HepG2 (cell line): ENCODE measurements around the gene KCNJ4. TPM values are rescaled to one million over a fixed set of nuclear protein-coding genes. Genes with fewer than 3 reads are reported as not detected.
A peak's percentile ranks its signal among the peaks of the same experiment; 100 is the strongest.

Source experiments
- CEBPG ChIP-seq: IDR thresholded peaks from 2 replicates; pipeline ENCODE4 v1.6.1; 2016
- FIP1L1 ChIP-seq: fragments of 200-400 bp; formaldehyde crosslinking; IDR thresholded peaks from 2 replicates; pipeline ENCODE4 v1.6.1; 2018; ENCODE audit warnings: low read depth, mild to moderate bottlenecking, low read length, moderate library complexity, borderline replicate concordance; ENCODE audit not compliant: insufficient read depth
- HINFP ChIP-seq: sonication (generic); formaldehyde crosslinking; IDR thresholded peaks from 2 replicates; pipeline ENCODE4 v1.4.0; 2020; ENCODE audit warnings: low read depth, mild to moderate bottlenecking, missing genetic modification reagents
- MATR3 ChIP-seq: sonication (generic); formaldehyde crosslinking; IDR thresholded peaks from 2 replicates; pipeline ENCODE4 v1.4.0; 2020; ENCODE audit warnings: missing genetic modification reagents
- MED8 ChIP-seq: sonication (generic); formaldehyde crosslinking; IDR thresholded peaks from 2 replicates; pipeline ENCODE4 v1.8.1; 2023; ENCODE audit warnings: mild to moderate bottlenecking, missing genetic modification reagents; ENCODE audit not compliant: insufficient replicate concordance
- NONO ChIP-seq, 2 experiments: fragments of 450-650 bp in 1 of 2; sonication (generic) in 1 of 2; formaldehyde crosslinking in 1 of 2; IDR thresholded peaks in 1 of 2; conservative IDR thresholded peaks in 1 of 2; 2 replicates each; pipeline versions ENCODE4 v1.6.1 to v1.8.0; 2017 to 2022; ENCODE audit warnings: mild to moderate bottlenecking in 1 of 2, missing genetic modification reagents in 1 of 2, moderate library complexity in 1 of 2
- REXO4 ChIP-seq: sonication (generic); formaldehyde crosslinking; IDR thresholded peaks from 2 replicates; pipeline ENCODE4 v1.8.0; 2022; ENCODE audit warnings: missing genetic modification reagents, mild to moderate bottlenecking, borderline replicate concordance
- SATB2 ChIP-seq: sonication (generic); formaldehyde crosslinking; IDR thresholded peaks from 2 replicates; pipeline ENCODE4 v1.5.0; 2020; ENCODE audit warnings: missing genetic modification reagents
- SNAPC2 ChIP-seq: sonication (generic); formaldehyde crosslinking; IDR thresholded peaks from 2 replicates; pipeline ENCODE4 v1.8.1; 2022; ENCODE audit warnings: mild to moderate bottlenecking, missing genetic modification reagents
- ZFP36L1 ChIP-seq: sonication (generic); formaldehyde crosslinking; IDR thresholded peaks from 2 replicates; pipeline ENCODE4 v1.8.0; 2022; ENCODE audit warnings: mild to moderate bottlenecking, missing genetic modification reagents, moderate library complexity
- ZNF260 ChIP-seq: sonication (generic); formaldehyde crosslinking; IDR thresholded peaks from 2 replicates; pipeline ENCODE4 v1.4.0; 2020; ENCODE audit warnings: missing genetic modification reagents, low read depth, mild to moderate bottlenecking, borderline replicate concordance
- ZNF292 ChIP-seq: sonication (generic); formaldehyde crosslinking; IDR thresholded peaks from 2 replicates; pipeline ENCODE4 v1.8.1; 2022; ENCODE audit warnings: mild to moderate bottlenecking, low read depth, missing genetic modification reagents, borderline replicate concordance
- polyA plus RNA-seq, 8 experiments: library from polyadenylated mRNA; depleted of rRNA in 3 of 8; stranded (reverse) in 7 of 8; unstranded in 1 of 8; fragments of >200 nt; fragmentation: Illumina TruSeq in 4 of 8; extraction: Trizol in 4 of 8; gene quantifications; 2 replicates each; pipeline versions ENCODE4 v1.2.1 to v1.2.3, GENCODE V29; 2011 to 2016; ENCODE audit warnings: low read depth in 4 of 8, missing spikeins in 1 of 8, mixed read lengths in 1 of 8; ENCODE audit not compliant: insufficient read depth in 1 of 8
- total RNA-seq, 5 experiments: library from RNA; depleted of rRNA; stranded (reverse); fragments of >200 nt; fragmentation: Illumina TruSeq; extraction: Trizol; gene quantifications; 2 replicates each; pipeline ENCODE4 v1.2.3, GENCODE V29; 2016; ENCODE audit warnings: low read depth in 1 of 5
- TF ChIP-seq, protein P1 (sequence below): IDR thresholded peaks from 2 replicates; pipeline ENCODE4 v1.6.1; 2018; ENCODE audit warnings: missing genetic modification reagents, mild to moderate bottlenecking, missing compliant biosample characterization
- TF ChIP-seq, protein P2 (sequence below): sonication (generic); formaldehyde crosslinking; IDR thresholded peaks from 2 replicates; pipeline ENCODE4 v1.5.1; 2020; ENCODE audit warnings: missing genetic modification reagents, mild to moderate bottlenecking, borderline replicate concordance
- TF ChIP-seq, protein P3 (sequence below): sonication (generic); formaldehyde crosslinking; IDR thresholded peaks from one replicate; pipeline ENCODE4 v1.5.1; 2020; ENCODE audit warnings: mild to moderate bottlenecking, missing genetic modification reagents; ENCODE audit errors: not compliant biosample characterization

The KCNJ4 gene
- total and polyA plus RNA-seq, 2 of the 13 experiments (the other 11 are each of a cell fraction or from before 2014, with no cell fraction given): not detected

DNA sequence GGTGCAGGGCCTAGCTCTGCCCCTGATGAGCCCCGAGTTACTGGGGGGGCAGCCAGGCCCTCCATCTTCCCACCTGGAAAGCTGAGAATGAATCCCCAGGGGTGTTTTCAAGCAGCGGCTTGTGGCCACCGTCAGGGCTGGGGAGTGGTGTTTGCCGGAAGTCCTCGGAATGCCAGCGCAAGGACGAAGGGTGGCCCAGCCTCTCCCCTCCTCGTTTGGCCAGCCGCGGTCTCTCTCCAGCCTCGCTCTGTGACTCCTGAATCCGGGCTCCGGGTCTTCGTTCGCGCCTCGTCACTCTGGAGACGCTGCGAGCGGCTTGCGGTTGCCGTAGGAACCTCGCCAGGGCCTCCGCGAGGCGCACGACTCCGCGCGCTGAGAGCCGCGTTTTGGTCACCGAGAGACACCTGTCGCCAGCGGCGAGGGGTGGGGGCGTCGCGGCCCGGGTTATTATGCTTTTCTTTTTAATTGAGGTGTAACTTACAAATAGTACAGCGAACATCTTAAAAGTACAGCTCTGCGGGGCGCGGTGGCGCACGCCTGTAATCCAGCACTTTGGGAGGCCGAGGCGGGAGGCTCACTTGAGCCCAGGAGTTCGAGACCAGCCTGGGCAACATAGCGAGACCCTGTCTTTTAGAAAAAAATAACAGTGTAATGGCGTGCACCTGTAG, 6.5 kb upstream of the KCNJ4 start (continued):
- TF ChIP-seq, protein P1, sequence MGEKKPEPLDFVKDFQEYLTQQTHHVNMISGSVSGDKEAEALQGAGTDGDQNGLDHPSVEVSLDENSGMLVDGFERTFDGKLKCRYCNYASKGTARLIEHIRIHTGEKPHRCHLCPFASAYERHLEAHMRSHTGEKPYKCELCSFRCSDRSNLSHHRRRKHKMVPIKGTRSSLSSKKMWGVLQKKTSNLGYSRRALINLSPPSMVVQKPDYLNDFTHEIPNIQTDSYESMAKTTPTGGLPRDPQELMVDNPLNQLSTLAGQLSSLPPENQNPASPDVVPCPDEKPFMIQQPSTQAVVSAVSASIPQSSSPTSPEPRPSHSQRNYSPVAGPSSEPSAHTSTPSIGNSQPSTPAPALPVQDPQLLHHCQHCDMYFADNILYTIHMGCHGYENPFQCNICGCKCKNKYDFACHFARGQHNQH (CRISPR knock-in tag): peak; percentile 65; the same call in 1 of the 2 replicates
- TF ChIP-seq, protein P2, sequence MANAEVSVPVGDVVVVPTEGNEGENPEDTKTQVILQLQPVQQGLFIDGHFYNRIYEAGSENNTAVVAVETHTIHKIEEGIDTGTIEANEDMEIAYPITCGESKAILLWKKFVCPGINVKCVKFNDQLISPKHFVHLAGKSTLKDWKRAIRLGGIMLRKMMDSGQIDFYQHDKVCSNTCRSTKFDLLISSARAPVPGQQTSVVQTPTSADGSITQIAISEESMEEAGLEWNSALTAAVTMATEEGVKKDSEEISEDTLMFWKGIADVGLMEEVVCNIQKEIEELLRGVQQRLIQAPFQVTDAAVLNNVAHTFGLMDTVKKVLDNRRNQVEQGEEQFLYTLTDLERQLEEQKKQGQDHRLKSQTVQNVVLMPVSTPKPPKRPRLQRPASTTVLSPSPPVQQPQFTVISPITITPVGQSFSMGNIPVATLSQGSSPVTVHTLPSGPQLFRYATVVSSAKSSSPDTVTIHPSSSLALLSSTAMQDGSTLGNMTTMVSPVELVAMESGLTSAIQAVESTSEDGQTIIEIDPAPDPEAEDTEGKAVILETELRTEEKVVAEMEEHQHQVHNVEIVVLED (CRISPR knock-in tag): no peak; the same call in 1 of the 2 replicates
- no peak for TF ChIP-seq ZFP36L1 (CRISPR knock-in tag)
- no peak for TF ChIP-seq HINFP (CRISPR knock-in tag)
- no peak for TF ChIP-seq SNAPC2
- no peak for TF ChIP-seq MED8
- TF ChIP-seq NONO (IDR thresholded peaks at IDR 0.05): no peak
- no peak for TF ChIP-seq NONO (CRISPR knock-in tag; conservative IDR thresholded peaks at IDR 0.05)
- TF ChIP-seq ZNF260 (CRISPR knock-in tag): no peak
- TF ChIP-seq FIP1L1: no peak
- TF ChIP-seq, protein P3, sequence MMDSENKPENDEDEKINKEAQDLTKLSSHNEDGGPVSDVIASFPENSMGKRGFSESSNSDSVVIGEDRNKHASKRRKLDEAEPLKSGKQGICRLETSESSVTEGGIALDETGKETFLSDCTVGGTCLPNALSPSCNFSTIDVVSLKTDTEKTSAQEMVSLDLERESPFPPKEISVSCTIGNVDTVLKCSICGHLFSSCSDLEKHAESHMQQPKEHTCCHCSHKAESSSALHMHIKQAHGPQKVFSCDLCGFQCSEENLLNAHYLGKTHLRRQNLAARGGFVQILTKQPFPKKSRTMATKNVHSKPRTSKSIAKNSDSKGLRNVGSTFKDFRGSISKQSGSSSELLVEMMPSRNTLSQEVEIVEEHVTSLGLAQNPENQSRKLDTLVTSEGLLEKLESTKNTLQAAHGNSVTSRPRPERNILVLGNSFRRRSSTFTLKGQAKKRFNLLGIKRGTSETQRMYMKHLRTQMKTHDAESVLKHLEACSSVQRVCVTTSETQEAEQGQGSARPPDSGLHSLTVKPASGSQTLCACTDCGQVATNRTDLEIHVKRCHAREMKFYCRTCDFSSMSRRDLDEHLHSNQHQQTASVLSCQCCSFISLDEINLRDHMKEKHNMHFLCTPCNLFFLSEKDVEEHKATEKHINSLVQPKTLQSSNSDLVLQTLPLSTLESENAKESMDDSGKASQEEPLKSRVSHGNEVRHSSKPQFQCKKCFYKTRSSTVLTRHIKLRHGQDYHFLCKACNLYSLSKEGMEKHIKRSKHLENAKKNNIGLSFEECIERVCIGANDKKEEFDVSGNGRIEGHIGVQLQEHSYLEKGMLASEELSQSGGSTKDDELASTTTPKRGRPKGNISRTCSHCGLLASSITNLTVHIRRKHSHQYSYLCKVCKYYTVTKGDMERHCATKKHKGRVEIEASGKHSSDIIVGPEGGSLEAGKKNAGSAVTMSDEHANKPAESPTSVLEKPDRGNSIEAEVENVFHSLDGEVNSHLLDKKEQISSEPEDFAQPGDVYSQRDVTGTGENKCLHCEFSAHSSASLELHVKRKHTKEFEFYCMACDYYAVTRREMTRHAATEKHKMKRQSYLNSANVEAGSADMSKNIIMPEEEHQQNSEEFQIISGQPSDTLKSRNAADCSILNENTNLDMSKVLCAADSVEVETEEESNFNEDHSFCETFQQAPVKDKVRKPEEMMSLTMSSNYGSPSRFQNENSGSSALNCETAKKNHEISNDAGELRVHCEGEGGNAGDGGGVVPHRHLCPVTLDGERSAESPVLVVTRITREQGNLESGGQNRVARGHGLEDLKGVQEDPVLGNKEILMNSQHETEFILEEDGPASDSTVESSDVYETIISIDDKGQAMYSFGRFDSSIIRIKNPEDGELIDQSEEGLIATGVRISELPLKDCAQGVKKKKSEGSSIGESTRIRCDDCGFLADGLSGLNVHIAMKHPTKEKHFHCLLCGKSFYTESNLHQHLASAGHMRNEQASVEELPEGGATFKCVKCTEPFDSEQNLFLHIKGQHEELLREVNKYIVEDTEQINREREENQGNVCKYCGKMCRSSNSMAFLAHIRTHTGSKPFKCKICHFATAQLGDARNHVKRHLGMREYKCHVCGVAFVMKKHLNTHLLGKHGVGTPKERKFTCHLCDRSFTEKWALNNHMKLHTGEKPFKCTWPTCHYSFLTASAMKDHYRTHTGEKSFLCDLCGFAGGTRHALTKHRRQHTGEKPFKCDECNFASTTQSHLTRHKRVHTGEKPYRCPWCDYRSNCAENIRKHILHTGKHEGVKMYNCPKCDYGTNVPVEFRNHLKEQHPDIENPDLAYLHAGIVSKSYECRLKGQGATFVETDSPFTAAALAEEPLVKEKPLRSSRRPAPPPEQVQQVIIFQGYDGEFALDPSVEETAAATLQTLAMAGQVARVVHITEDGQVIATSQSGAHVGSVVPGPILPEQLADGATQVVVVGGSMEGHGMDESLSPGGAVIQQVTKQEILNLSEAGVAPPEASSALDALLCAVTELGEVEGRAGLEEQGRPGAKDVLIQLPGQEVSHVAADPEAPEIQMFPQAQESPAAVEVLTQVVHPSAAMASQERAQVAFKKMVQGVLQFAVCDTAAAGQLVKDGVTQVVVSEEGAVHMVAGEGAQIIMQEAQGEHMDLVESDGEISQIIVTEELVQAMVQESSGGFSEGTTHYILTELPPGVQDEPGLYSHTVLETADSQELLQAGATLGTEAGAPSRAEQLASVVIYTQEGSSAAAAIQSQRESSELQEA: no peak
- TF ChIP-seq REXO4 (CRISPR knock-in tag): no peak
- TF ChIP-seq CEBPG (CRISPR knock-in tag): no peak
- TF ChIP-seq MATR3: no peak
- TF ChIP-seq ZNF292: 0 out of 2 replicates have a peak, but pooled peaks have one; percentile 28
- no peak for TF ChIP-seq SATB2 (CRISPR knock-in tag)
